OCI-LY7 (cell line): Measurements from ENCODE around the gene NPEPPS. TPM values are rescaled to one million over a fixed set of nuclear protein-coding genes. Genes with fewer than 3 reads are reported as not detected.

ENCODE experiments used
- BruUV-seq: library from RNA; stranded (reverse); fragments of 400-500 nt; replicated peaks from 2 replicates; lab custom pipeline; 2021; lab: Mats Ljungman, UMichigan
- CTCF ChIA-PET: fragments of 300-600 bp; sonication (Branson Sonifier 250); formaldehyde crosslinking; loops from one replicate; lab custom pipeline; 2022; ENCODE audit warnings: antibody characterized with exemption; ENCODE audit not compliant: unreplicated experiment; lab: Charles Lee
- POLR2A ChIA-PET: fragments of 300-600 bp; sonication (Branson Sonifier 250); formaldehyde crosslinking; loops from one replicate; lab custom pipeline; 2022; ENCODE audit warnings: antibody characterized with exemption; lab: Charles Lee
- DNase-seq: peaks from one replicate; pipeline ENCODE4 v3.0.0-alpha.2; 2015; ENCODE audit warnings: low spot score
- H2AFZ ChIP-seq: fragments of 200-600 bp; sonication (generic), shearing (Covaris generic); 2 replicates; pipeline ENCODE4 v1.6.1; 2014; ENCODE audit warnings: mild to moderate bottlenecking, antibody characterized with exemption, low read length, moderate library complexity
- H3K27ac ChIP-seq: fragments of 200-600 bp; sonication (generic); 2 replicates; pipeline ENCODE4 v1.5.1; 2014; ENCODE audit warnings: mixed run types, low read depth, mild to moderate bottlenecking, moderate library complexity, low read length, inconsistent platforms; ENCODE audit not compliant: poor library complexity, severe bottlenecking
- H3K36me3 ChIP-seq: fragments of 200-600 bp; sonication (generic); 2 replicates; pipeline ENCODE4 v1.6.1; 2014; ENCODE audit warnings: mild to moderate bottlenecking, antibody characterized with exemption, low read length, moderate library complexity, mixed read lengths; ENCODE audit not compliant: insufficient read depth
- H3K4me1 ChIP-seq: fragments of 200-600 bp; sonication (generic); 2 replicates; pipeline ENCODE4 v1.5.1; 2014; ENCODE audit warnings: mild to moderate bottlenecking, low read length; ENCODE audit not compliant: insufficient read depth, poor library complexity, severe bottlenecking
- H3K4me2 ChIP-seq: fragments of 200-600 bp; sonication (generic); 2 replicates; pipeline ENCODE4 v1.6.1; 2014; ENCODE audit warnings: mild to moderate bottlenecking, low read length
- H3K4me3 ChIP-seq: fragments of 200-600 bp; sonication (generic); 2 replicates; pipeline ENCODE4 v1.5.1; 2014; ENCODE audit warnings: mild to moderate bottlenecking, low read depth, low read length; ENCODE audit not compliant: poor library complexity, severe bottlenecking
- H3K79me2 ChIP-seq: fragments of 200-600 bp; sonication (generic); 2 replicates; pipeline ENCODE4 v1.6.1; 2016; ENCODE audit warnings: low read depth, mild to moderate bottlenecking, low read length, moderate library complexity, mixed read lengths; ENCODE audit not compliant: insufficient read depth
- H3K9me2 ChIP-seq: fragments of 200-600 bp; sonication (generic); 2 replicates; pipeline ENCODE4 v1.6.1; 2016; ENCODE audit warnings: mild to moderate bottlenecking, low read length, mixed read lengths; ENCODE audit not compliant: insufficient read depth
- H3K9me3 ChIP-seq: fragments of 200-600 bp; sonication (generic); 2 replicates; pipeline ENCODE4 v1.6.1; 2014; ENCODE audit warnings: mild to moderate bottlenecking, mixed run types, low read length, mixed read lengths
- H4K20me1 ChIP-seq: fragments of 200-600 bp; sonication (generic); 2 replicates; pipeline ENCODE4 v1.6.1; 2014; ENCODE audit warnings: mild to moderate bottlenecking, antibody characterized with exemption, low read length, moderate library complexity, mixed read lengths; ENCODE audit not compliant: insufficient read depth
- EZH2phosphoT487 ChIP-seq: fragments of 200-600 bp; sonication (generic); IDR thresholded peaks from 2 replicates; pipeline ENCODE4 v1.6.1; 2018; ENCODE audit warnings: low read depth, borderline replicate concordance, mild to moderate bottlenecking, mixed run types, antibody characterized with exemption, low read length, moderate library complexity, mixed read lengths
- intact Hi-C: fragments of 100-400 bp; cut with micrococcal nuclease; formaldehyde crosslinking; loops from one replicate; pipeline ENCODE4 v1.10.0; 2022; ENCODE audit not compliant: unreplicated experiment
- total RNA-seq, 2 experiments: library from RNA; depleted of rRNA in 1 of 2; stranded (reverse); fragments of >200 nt in 1 of 2; shearing (Covaris generic) in 1 of 2; gene quantifications; 2 replicates each; pipeline ENCODE4 v1.2.3, GENCODE V29; 2014 to 2022
- TF ChIP-seq, protein P1 (sequence below): fragments of 200-600 bp; sonication (generic); conservative IDR thresholded peaks from 2 replicates; pipeline ENCODE4 v1.5.1; 2014; ENCODE audit warnings: mild to moderate bottlenecking, antibody characterized with exemption, low read length, moderate library complexity, mixed read lengths

NPEPPS gene
- total RNA-seq, 2 experiments from 2014 or later: 46.8 to 111 TPM

DNA sequence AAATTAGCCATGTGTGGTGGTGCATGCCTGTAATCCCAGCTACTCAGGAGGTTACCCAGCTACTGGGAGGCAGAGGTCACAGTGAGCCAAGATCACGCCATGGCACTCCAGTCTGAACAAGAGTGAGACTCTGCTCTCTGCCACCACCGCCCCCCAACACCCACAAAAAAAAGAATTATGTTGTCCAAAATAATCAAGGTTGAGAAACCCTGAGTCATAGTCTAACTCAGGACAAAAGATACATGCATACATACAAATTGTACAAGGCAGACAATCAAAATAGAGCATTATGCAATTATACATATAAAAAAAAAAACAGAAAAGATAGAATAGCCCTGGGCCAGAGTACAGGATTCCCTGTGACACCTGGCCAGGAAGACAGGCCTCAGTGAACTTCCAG, 112.2 kb downstream of the NPEPPS start:
- intact Hi-C loops: no loop called here
- Histone ChIP-seq H3K4me3 (no peak overlapping the region), H3K4me2 (peak overlapping the region; percentile 10), H3K9me3 (no peaks in the 10 kb centered on the region), H3K9me2 (no peaks in the 10 kb centered on the region), H4K20me1 (no peaks in the 10 kb centered on the region), H3K4me1 (peaks cover 39% of the 10 kb centered on the region), H2AFZ (no peak overlapping the region), H3K79me2 (peaks cover 12% of the 10 kb centered on the region; the same call in 1 of the 2 replicates), H3K36me3 (no peaks in the 10 kb centered on the region), H3K27ac (peak overlapping the region; percentile 23)
- BruUV-seq: no TSS peak
- ChIA-PET CTCF (interaction anchor here (0.6 kb wide), 1 partner anchor 232 kb away, joined by 4 read pairs; no protein-coding TSS in a partner anchor), POLR2A (interaction anchor here (0.7 to 0.8 kb wide), 3 partner anchors 12 to 106 kb away, joined by 3 to 4 read pairs (median 4); no protein-coding TSS in a partner anchor)
- peak; percentile 41 for DNase-seq
- TF ChIP-seq EZH2phosphoT487: no peak
- TF ChIP-seq, protein P1, sequence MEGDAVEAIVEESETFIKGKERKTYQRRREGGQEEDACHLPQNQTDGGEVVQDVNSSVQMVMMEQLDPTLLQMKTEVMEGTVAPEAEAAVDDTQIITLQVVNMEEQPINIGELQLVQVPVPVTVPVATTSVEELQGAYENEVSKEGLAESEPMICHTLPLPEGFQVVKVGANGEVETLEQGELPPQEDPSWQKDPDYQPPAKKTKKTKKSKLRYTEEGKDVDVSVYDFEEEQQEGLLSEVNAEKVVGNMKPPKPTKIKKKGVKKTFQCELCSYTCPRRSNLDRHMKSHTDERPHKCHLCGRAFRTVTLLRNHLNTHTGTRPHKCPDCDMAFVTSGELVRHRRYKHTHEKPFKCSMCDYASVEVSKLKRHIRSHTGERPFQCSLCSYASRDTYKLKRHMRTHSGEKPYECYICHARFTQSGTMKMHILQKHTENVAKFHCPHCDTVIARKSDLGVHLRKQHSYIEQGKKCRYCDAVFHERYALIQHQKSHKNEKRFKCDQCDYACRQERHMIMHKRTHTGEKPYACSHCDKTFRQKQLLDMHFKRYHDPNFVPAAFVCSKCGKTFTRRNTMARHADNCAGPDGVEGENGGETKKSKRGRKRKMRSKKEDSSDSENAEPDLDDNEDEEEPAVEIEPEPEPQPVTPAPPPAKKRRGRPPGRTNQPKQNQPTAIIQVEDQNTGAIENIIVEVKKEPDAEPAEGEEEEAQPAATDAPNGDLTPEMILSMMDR: no peak

GRCh38 chr17:47644324-47644723, 113.4 kb downstream of the NPEPPS start:
- Histone ChIP-seq H3K79me2 (peaks cover 19% of the 10 kb centered on the region; the same call in 1 of the 2 replicates), H3K4me2 (no peak overlapping the region), H3K4me1 (peaks cover 43% of the 10 kb centered on the region), H3K27ac (no peak overlapping the region), H4K20me1 (no peaks in the 10 kb centered on the region), H3K36me3 (no peaks in the 10 kb centered on the region), H3K9me2 (no peaks in the 10 kb centered on the region), H3K9me3 (no peaks in the 10 kb centered on the region), H2AFZ (no peak overlapping the region), H3K4me3 (no peak overlapping the region)
- no TSS peak for BruUV-seq
- no peak for DNase-seq
- CTCF ChIA-PET: interaction anchor here (0.6 kb wide), 1 partner anchor 247 kb away, joined by 3 read pairs; no protein-coding TSS in a partner anchor
- intact Hi-C loops: no loop called here
- TF ChIP-seq, protein P1: no peak
- TF ChIP-seq EZH2phosphoT487: no peak
- POLR2A ChIA-PET: interaction anchor here (0.6 kb wide), 1 partner anchor 330 kb away, joined by 3 read pairs; no protein-coding TSS in a partner anchor
